ENCODE results near the gene ARHGAP1.

Gene ARHGAP1

GRCh38 chr11:46643531-46643930 is 56.9 kb downstream of the ARHGAP1 start:
- H3K4me3 ChIP-seq (ENCODE audit: low read depth, low read length): no peak overlapping the region

DNA sequence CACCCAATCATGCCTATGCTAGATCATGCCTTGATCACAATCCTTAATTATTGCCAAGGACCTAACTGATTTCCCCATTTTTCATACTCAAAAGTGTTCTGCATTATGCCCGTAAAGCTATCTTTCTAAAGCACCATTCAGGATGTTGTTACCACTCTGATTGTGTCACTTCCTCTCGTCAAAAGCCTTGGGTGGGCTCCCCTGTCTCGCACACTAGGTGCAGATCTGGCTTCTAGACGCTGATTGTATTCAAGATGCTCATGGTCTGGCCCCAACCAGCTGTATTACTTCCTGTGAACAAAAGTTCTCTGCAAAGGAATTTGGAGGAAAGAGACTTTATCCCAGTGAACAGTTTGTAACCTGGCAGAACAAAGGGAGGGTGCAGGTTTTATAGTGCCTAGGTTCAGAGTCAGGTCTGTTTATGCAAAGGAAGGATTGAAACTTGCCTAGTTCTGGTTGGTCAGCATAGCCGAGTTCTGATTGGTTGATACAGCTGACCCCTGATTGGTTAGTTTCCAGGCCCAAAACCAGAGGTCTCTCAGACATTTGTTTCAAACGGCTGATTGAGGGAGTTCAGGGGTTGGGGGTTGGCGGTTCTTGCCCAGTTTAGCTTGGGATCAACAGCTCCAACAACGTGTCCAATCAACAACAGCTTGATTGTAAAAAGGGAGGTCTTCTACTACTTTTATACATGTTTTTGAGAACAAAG is 57.6 kb downstream of the ARHGAP1 start:
- H3K4me3 ChIP-seq (ENCODE audit: low read depth, low read length): no peak overlapping the region

DNA sequence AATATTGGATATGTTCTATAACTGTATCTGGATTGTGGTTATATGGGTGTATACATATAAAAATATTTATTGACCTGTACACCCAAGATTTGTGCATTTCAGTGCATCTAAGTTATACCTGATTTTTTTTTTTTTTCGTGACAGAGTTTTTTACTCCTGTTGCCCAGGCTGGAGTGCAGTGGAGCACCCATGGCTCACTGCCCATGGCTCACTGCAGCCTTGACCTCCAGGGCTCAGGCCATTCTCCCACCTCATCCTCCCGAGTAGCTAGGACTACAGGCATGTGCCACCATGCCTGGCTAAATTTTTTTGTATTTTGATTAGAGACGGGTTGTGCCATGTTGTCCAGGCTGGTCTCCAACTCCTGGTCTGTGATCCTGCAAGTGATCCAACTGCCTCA is 58.8 kb downstream of the ARHGAP1 start:
- no peak overlapping the region for H3K4me3 ChIP-seq (ENCODE audit: low read depth, low read length)

GRCh38 chr11:46640036-46640788 is 60.2 kb downstream of the ARHGAP1 start:
- no peak overlapping the region for H3K4me3 ChIP-seq (ENCODE audit: low read depth, low read length)

DNA sequence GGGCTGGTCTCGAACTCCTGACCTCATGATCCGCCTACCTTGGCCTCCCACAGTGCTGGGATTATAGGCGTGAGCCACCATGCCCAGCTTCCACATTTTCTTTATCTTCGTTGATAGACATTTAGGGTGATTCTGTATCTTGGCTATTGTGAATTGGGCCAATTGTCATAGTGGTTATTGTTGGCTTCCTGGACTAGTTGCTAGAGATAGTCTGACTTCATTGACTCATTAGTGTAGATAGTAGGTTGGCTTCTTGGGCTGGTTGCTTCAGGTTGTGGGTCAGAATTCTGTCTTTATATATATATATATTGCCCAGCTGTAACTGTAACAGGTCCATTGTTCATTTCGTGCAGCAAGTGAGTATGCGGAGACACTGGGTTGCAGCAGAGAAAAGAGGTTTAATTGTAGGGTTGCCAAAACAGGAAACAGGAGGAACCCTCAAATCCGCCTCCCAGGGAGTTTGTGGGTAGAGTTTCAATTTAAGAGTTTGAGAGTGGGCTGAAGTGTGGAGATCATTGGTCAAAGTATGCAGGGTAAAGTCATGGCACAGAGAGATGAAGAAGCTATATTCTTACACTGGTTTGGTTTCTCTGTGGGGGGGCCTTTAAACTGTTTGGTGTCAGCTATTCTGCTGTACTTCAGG is 61.1 kb downstream of the ARHGAP1 start:
- H3K4me3 ChIP-seq (ENCODE audit: low read depth, low read length): no peak overlapping the region

GRCh38 chr11:46637546-46637945 is 62.9 kb downstream of the ARHGAP1 start:
- no peak overlapping the region for H3K4me3 ChIP-seq (ENCODE audit: low read depth, low read length)

DNA sequence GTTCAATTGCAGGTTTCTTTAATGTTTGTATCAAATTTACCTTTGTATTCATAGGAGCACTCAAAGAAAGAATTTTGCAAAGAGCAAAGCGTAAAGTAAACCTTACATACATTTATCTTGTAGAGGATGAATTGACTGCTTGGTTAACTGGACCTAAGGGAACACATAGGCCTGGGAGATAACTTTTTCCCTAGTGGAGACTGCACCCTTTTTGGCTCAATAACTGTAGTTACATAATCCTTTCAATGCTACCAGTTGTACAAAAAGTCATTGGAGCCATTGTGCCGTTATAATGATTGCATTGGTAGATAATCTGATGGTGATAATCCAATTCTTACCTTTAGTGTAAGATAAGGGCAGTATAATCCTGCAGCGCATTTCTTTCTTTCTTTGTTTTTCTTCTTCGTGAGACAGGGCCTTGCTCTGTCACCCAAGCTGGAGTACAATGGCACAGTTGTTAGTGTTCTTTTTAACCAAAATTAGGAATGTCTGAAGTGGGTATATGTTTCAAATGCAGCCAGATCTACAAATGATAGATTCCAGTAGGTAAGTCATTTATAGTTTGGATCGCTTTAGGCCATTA is 64.8 kb downstream of the ARHGAP1 start:
- no peak overlapping the region for H3K4me3 ChIP-seq (ENCODE audit: low read depth, low read length)

DNA sequence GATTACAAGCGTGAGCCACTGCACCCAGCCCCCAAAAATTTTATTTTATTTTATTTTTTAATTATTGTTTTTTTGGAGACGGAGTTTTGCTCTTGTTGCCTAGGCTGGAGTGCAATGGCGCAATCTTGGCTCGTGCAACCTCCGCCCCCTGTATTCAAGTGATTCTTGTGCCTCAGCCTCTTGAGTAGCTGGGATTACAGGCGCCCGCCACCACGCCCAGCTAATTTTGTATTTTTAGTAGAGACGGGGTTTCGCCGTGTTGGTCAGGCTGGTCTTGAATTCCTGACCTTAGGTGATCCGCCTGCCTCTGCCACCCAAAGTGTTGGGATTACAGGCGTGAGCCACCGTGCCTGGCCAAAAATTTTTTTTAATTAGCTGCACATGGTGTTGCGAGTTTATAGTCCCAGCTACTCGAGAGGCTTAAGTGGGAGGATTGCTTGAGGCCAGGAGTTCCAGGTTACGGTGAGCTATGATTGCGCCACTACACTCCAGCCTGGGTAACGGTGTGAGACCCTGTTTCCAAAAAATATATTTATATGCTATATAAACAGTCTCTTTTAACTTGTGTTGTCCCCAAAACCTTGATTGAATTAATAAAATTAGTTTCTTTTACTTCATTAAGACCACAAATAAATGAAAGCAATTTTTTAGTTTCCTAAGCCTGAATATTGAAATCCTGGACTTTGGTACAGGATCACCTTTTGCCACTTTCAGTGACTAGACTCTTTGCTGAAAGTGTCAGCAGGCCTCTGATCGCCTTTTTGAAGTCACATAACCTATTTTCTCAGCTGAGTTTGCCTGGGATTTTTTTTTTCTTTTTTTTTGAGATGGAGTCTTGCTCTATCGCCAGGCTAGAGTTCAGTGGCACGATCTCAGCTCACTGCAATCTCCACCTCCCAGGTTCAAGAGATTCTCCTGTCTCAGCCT is 66.9 kb downstream of the ARHGAP1 start:
- H3K4me3 ChIP-seq (ENCODE audit: low read depth, low read length): no peak overlapping the region

DNA sequence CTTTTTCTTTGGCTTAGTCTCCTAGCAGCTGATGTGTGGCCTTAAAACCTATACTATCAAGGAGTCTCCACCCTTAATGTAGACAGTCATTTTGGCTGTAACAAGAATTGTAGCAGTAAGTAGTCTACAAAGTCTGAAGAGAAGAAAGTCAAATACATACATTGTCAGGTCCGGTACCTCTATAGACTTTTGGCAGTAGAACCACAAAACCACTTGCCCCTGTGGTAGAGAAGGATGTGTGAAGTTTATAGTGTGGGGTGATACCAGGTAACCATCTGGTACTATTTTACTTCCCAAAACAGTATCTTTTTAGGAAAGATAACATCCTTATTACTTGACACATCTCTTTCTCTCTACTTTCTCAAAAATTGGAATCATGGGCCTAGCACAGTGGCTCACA is 67.9 kb downstream of the ARHGAP1 start:
- no peak overlapping the region for H3K4me3 ChIP-seq (ENCODE audit: low read depth, low read length)

GRCh38 chr11:46631676-46632075 is 68.7 kb downstream of the ARHGAP1 start:
- no peak overlapping the region for H3K4me3 ChIP-seq (ENCODE audit: low read depth, low read length)

- no peak overlapping the region for H3K4me3 ChIP-seq (ENCODE audit: low read depth, low read length)
These were observed 70.2 kb downstream of the ARHGAP1 start for GRCh38 chr11:46630237-46630636.

DNA sequence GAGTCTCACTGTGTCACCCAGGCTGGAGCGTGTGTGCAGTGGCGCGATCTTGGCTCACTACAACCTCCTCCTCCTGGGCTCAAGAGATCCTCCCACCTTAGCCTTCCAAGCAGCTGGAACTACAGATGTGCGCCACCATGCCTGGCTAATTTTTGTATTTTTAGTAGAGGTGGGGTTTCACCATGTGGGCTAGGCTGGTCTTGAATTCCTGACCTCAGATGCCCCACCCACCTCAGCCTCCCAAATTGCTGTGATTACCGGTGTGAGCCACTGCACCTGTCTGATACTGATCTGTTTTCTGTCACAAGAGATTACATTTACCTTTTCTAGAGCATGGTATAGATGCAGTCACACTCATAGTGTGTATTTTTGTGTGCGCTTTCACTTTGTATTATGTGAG is 71.5 kb downstream of the ARHGAP1 start:
- no peak overlapping the region for H3K4me3 ChIP-seq (ENCODE audit: low read depth, low read length)
